HG03175 (cell line): ENCODE results near the gene GMDS.

ENCODE experiments used
- ATAC-seq: cut with Tn5 transposase; IDR thresholded peaks from one replicate; pipeline ENCODE4 v1.9.1; 2021; ENCODE audit warnings: mild to moderate bottlenecking, moderate library complexity; ENCODE audit not compliant: unreplicated experiment

Gene GMDS

DNA sequence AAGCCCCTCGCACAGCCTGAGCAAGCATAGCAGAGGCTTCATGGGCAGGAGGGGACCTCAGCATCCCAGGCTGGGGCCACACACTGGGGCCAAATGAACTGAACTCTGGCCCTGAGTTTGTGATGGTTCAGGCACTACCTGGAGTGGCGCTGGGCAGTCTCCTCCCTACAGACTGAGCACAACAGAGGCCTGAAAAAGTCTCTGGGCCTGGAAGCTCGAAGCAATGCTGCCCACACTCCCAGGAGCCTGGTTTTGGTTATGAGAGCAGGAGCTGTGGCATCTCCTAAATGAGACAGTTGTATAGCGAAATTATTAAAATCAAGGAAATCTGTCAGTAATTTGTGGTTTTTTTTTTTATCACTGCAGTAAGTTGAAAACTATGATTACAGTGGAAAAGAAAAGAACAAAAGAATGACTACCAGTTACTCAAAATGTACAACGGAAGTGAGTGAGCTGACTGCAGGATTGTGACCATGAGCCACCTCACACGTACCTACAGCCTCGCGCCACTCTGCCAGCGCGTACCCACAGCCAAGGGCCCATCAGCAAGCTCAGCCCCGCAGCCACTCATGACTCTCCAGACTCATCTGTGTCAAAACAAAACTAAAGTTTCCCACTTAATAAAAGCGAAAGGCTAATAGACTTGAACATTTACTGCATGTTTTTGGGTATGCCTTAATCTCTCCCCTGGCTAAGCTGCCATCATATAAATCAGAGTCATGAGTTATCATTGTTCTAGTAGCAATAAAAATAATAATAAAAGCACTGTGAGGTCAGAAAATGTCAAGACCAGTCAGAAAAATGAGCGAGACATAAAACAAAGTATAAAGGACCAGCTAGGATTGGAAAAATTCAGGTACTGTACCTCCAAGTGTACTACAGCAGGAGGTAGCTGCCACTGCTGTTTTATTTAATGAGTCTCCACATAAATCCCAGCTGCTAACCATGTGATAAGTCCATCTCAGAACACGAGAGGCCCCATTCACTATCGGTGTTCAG is 458.7 kb downstream of the GMDS start:
- ATAC-seq: peak; percentile 91

DNA sequence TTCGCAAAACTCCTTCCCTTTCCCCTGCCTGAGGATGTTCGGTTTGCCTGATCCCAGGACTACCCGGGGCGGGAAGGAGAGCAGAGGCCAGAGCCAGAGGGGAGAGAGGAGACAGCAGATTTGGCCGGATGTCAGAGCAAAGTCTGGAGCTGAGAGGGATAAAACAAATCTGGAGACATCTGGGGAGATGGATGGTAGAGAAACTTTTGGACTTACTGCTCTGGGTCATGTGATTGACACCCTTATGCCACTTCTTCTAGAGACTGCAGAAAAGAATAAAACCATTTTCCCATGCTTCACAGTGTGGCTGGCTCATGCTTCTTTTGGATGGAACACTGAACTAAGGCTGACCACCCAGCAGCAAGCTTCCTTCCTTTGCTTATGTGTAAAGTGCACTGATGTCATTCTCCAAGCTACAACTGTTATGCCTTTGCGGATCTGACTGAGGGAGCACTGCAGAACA is 461.0 kb downstream of the GMDS start:
- ATAC-seq: no peak

DNA sequence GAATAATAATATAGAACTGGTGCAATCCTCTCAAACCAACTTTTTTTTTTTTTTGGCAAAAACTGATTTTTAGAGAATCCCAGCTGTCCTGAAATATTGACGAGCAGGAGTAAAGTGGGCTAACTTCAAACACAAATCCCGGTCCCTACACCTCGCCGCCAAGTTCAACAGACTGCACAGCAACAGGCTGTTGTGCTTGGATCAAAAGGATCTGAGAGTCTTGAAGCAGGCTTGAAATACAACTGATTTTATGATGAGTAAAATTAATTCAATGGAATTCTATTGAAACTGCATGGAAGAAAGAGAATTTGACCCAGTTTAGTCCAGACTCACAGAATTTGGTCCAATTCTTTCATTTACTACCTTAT is 463.6 kb downstream of the GMDS start:
- no peak for ATAC-seq

DNA sequence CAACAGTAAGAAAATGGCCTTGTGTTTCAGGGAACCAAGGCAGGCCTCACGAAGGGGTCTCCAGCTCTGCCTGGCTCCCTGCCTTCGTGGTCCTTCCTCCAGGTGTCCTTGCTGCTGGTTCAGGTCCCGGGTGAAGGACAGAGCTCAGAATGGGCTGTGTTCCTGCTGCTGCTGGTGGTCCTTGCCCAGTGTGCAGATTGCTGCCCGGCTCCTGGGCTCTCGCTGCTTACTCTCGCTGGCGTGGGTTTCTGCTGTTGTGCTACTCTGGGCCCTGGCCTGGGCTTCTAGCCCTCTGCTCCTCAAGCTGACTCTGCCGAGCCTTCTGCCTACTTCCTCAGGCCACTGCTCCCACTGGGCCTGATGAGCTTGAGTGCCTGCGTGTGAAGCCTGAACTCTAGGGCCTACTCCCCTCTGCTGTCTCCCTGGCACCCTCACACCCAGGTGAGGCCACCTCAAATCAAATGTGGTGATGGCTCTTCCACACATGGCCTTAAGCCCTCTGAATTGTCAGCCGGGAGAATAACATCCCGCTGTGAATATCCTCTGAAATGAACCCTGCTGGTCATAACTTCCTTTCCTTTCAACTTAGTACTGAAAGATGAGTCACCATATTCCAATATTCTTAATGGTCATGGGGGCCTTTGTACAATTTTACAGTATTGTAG is 464.1 kb downstream of the GMDS start:
- no peak for ATAC-seq

DNA sequence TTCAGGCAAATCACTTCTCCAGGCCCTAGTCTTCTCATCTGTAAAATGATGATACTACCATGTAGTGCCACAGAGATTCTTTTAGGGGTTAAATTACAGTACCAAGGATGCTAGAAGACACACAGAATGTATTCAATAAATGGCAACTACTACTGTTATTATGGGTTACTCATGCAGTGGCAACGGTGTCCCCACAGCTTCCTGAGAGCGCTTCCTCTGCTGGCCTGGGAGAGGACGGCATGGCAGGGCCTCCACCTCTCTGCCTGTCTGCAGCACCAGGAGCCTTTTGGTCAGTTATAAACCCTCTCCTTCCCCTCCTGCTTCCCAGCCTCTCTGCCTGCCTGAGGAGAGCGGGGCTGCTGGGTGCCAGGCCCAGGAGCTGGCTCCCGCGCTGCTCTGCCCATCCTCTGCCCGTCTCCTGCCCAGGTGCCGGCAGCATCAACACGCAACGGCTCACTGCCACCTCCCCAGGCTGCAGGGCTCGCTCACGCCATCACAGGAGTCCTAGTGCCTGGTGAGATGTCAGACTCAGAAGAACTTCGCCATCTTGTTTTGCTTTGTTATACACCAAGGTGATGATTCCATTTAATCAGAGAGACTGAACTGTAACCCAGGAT is 465.0 kb downstream of the GMDS start:
- no peak for ATAC-seq

DNA sequence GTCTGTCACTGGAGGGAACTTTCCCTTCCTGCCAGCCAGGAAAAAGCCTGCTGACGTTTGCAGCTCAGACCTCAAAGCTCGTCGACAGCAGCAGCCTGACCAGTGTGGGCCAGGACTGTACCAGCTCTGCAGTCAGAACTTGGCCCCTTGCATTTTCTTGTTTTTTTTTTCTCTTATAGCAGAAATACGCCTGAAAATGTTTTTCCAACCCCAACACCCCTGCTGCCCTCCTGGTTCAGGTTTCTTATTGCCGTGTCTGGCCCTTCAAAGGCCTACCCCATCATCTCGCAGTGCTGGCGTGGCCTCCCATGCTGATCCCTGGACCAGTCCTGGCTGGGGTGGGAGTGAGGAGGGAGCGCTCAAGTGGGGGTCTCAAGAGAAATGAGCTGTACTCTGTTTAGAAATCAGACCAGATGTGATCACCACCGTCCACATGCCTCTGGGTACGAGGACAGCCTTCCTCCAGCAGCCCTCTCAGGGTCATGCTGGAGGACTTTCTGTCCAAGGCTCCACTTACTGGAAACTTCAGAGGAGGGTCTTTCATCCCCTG is 466.6 kb downstream of the GMDS start:
- ATAC-seq: no peak

DNA sequence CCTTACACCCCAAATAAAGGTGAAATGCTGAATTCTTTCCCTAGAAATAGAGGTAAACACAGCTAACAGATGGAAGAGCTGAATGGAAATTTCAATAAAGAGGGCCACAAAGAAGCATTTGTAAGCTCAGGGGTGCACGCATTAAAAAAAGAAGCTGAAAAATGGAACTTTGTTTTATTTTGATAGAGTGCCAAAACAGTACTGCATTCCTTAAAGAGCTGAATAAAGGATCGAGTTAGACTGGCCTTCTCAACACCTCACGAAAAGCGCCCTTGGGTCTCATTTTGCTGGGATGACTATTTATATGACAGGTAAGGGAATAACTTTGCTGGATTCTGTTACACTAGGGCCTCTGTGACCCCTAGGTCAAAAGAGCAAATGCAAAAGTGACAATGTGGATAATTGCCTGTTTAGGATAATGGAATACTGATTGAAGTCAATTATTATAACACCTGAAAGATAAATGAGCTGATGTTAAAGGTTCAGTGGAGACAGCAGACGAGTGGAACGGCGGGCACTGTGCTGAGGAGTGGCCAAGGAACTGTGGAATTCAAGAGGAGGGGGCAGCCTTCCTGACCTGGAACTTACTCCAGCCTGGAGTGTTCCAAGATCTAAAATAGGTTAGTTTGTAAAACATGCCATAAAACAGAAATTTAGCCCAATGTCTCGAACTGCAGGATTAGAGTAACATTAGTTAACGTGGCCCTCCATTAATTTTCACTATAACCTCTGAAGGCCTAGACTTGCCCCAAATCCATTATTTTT is 467.3 kb downstream of the GMDS start:
- ATAC-seq: no peak

DNA sequence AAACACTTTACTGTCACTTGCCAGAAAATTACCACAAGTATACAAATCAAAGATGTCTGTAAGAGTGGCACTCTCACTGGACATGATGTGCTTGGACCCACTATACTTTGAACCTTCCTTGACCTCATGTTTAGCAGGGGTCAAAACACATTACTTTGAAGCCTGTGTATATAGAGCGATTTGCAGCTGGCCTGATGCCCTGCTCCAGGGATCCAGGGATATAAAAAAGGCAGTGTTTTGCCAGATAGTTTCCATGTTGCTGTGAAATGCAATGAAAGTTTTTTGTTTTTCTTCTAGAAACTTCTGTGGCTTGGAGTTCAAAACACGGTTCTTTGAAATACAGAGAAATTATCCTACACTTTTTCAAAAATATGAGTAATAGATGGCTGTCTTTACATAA is 470.0 kb downstream of the GMDS start:
- no peak for ATAC-seq

DNA sequence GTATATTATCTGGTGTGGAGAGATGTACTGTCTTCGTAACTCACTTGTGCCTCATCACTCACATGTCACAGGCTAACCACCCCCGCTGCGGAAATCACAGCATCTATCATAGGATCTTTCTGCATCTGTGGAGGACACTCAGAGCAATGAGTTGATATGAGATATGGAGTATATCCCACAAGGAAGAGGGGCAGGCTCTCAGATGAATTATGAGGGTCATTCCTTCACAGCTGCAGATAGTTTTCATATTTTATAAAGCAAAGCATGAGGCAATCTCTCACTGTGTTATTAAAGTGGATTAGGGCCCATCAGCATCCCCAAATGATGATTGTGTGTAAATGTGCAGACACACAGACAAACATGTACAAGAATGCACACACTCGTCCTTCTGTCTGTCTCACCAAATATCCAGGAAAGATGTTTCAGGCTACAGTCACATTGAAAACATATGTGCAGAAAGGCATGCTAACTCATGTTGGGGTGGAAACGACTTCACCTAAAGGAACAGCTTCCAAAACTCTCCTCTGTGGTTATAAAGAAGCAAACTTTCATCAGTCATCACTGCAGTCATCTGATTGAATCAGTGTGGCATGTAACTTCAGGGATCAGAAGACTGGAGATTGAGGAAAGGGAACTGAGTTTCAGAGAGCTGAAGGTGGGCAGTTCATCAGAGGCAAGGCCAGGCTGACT is 471.0 kb downstream of the GMDS start:
- ATAC-seq: no peak

DNA sequence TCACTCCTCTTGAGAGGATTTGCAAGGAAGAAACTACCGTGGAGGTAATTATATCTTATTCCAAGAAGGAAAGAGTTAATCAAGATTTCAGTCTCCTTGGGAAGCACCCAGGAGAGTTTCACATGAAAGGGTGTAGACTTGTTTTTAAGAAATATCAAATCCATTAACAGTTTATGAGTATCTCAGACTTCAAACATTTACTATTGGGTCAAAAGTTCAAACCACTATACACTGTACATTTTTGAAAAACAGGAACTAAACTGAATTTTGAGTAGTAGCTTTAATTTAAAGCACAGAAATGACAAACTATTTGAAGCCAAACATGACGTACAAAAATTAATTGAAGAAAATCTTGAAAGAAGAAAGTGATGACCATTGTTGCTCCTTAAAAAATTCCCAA is 471.7 kb downstream of the GMDS start:
- no peak for ATAC-seq

DNA sequence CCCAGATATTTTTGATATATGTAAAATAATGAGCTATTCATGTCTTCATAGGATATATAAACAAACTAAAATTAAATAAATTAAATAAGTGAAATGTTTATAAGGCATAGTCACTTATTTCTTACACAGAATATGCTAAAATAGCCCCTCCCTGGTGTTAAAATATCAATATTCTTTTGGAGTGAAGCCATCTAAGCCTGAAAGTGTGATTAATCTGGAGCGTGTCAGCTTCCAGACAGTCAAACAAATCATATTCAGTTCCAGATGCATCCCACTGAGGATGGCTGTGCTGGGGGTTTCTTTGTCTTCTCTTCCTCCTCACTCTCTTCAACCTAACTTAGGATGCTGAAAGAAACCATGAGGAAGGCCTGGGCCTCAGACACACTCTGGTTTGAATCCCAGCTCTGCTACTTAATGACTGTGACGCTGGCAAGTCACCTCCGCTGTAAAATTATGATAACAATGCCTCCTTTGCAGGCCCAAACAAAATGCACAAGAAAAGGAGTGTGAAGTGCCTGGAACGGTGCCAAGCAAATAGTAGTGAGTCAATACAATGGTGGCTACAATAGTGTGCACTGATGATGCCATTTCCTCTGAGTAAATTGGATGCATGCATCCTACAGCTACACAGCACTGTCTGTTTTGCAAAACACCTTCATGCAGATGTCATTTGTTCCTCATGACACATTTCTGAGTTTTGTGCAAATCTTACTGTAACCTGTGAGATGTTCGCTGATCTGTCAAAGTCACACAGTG is 474.3 kb downstream of the GMDS start:
- ATAC-seq: no peak

DNA sequence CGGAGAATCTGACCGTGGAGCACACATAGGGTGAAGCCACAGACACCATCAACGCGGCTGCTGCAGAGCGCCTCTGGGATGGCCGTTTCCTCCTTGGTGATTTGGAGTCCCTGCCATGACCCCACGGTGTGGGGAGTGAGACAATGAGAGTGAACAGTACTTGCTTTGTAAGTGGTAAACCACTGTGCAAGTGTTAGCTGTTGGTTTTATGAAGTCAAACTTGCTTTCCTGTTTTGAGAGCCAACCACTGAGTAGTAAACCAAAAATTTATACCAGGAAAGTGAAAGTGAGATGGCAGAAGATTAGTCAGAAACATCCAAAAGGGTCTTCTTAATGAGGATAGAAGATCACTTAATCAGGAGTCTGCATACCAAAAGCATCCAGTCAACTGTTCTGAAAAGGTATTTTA is 475.0 kb downstream of the GMDS start:
- peak; percentile 86 for ATAC-seq

DNA sequence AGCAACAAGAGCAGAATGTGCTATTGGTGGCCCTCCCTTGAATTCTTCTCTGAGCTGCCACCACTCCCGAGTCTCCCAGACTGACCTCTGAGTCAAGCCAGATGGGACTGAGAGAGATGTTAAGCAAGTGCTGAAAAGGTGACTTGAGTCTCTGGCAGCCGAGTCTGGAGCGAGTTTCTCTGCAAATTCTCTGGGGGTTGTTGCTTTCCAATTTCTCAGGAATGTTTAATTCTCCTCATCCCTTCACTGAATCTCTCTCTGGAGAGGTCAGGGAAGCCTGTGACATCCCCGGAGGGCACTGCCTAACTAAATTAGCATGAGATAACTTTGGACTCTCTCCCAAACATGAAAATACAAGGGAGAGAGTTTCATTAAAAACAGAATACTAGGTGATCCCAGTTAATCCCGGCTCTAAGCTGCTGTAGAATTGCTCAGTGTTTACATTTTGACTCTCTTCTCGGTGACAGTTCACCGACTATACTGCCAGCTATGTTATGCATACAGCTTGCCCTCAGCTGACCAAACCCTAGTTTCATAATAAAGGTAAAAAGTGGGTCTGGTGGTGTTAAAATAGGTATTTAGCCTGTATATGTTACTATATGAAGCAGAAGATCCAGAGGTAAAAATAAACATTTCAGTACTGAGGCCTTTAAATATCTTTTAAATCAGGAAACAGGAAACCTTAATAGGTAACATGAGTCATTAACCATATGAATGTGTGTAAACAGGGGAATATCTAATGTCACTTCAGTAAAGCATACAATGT is 477.7 kb downstream of the GMDS start:
- no peak for ATAC-seq

DNA sequence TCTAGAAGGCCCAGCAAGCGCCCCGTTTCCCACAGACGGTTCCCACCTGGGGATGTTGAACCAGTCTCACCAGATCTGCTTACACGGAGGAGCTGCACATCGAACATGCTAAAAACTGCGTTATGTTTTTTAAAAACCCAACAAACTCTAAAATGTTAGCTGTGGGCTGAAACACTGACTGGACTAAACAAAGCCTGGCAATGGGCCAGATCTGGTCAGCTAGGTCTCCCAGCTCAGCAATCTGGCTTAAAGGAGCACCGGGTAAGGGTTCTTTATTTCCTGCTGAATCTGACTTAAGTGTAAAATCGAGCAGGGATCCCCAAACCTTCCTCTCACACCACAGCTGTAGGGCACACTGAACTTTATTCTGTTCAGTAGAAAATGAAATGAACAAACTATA is 478.8 kb downstream of the GMDS start:
- ATAC-seq: no peak

DNA sequence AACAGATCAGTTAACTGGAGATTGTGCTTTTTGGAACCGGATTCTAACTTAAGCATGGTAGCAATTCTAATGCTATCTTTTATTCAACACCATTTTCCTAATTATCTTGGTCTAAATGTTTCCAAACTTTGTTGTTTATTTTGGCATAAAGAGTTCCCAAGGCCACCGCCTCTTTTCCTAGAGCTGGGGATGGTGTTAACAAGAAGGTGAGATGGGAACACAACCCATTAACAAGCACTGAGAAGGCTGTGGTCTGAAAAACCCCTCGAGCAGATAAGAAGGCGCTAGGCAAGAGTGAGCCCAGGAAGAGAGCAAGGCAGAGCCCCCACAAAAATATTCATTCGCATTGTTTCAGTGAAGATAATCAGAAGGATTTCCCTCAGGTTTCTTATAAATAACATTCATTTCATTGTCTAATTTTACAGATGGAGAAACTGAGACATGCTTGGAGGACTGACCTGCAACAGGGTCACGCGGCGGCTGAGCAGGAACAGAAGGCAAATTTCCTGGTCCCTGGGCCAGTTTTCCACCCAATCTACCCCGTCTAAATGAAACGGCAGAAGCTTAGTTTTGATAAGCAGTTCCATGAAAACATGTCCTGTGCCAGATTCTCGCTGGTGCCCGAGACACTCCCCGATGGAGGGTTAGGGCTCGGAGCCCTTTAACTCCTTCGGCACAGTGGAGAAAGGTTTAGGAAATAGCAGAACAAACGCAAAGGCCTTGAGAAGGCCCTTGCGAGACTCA is 480.1 kb downstream of the GMDS start:
- ATAC-seq: no peak

DNA sequence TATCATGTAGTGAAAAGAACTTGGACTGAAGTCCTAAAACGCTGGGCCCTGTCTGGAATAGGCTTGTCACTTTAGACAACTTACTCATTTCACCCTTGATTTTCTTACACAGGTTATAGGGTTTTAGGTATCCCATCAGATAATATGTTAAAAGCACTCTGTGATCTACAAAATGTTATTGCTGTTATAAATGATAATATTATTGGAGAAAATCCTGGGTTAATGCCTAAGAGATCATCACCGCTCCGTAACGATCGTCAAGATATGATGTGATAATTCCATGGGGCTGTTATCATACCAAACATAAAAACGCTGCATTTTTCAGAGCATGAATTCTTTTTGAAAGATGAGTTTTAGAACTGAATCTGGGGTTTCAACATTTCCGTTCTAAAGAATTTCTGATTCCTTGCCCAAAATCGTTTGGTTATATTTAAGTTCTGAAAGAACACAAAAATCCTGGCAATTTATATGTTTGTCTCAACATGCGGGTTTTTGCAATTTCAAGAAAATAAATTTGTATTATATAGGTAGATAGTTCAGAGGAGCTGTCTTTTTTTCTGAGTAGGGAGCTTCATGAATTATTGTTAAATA is 480.9 kb downstream of the GMDS start:
- ATAC-seq: no peak

DNA sequence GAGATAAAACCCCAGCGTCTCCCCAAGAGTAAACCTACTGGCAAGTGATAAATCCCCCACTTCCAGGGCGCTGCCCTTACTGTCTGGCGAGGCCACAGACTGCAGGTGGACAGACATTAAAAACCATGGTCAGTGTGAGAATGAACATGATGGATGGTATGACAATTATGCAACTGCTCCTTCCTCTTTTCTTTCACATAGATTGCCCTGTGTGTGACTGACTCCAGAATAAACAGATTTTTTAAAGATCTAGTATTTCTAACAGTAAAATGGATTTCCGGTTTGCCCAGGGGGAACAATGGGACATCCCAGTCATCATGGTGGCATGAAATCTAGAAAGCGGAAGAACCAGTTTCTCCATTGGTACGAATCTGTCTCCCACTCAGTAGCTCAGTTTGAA is 482.0 kb downstream of the GMDS start:
- no peak for ATAC-seq

DNA sequence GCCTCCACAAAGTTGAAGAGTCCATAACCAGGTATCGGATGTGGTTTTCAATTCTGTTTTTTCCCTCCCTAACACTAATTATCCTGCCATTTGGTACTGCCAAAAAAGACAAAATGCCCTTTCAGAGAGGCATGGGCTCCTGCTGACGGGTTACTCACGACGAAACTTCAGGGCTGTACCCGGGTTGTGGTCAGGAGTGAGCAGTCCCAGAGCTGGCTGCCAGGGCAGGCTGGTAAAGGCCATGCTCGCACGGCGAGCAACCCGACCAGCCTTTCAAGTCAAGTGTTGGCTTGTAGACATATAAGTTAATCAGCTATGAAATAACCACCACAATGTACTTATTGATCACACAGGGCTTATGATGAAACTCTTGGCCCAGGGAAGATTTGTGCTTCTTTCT is 483.2 kb downstream of the GMDS start:
- no peak for ATAC-seq
